ENCODE results near the gene NDOR1.
A peak's percentile ranks its signal among the peaks of the same experiment; 100 is the strongest.
"Not testable (repeated sequence)": the region's sequence is repeated elsewhere in the genome, so short reads cannot be mapped to it uniquely, and the experiment has no call there.

Gene NDOR1

DNA sequence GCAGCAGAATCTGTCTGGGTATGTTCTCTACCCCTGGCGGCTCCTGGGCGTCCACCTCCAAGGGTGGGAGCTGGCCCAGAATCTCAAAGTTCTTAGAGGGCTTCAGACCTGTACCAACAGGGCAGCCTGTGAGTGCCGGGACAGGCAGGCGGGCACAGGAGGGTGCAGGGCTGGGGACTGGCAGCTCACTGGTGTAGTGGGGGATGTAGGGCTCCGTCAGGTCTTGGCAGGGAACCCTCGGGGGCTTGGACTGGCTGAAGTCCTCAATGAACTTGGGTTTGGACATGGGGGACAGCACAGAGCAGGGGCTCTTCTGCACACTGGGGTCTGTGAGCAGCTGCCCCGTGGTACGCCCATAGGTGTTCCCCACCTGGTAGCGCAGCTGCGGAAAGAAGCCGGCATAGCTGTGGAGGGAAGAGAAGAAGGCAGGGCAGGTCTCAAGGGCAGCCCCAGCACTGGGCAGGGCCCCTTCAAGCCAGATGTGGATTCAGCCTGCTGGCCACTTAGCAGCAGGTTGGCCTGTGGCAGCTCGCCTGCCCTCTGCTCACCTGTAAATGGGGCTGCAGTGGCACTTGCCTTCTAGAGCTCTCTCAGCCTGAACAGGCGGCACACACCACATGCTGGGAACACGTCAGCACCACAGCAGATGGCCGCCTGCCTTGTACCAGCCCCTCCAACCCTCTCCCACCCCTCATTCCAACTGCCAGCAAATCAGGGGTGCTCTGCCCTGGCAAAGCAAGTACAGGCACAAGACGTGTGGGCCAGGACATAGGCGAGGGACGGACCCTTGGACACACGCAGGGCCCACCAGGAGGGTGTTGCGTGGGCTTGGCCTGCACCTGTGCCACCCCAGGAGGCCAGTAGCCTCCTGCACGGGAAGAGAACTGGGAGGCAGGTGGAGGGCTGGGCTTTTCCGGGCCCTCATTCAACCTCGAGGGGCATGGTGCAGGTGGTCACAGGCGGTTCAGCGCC is 40.2 kb downstream of the NDOR1 start:
- no peak for DNase-seq

GRCh38 chr9:137247135-137247915 is 41.8 kb downstream of the NDOR1 start:
- no peak for DNase-seq

DNA sequence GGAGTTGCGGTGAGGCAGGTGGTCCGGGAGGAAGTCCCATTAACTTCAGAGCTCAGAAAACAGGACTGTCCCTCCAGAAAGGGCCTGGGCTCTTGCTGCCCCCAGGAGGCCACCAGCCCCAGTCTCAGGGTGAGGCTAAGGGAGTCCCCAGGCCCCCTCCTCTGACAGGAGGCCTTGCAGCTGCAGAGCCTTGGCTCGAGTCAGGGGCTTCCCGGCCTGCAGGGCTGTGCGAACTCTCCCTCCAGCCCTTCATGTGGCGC is 42.3 kb downstream of the NDOR1 start:
- DNase-seq, result no peak

DNA sequence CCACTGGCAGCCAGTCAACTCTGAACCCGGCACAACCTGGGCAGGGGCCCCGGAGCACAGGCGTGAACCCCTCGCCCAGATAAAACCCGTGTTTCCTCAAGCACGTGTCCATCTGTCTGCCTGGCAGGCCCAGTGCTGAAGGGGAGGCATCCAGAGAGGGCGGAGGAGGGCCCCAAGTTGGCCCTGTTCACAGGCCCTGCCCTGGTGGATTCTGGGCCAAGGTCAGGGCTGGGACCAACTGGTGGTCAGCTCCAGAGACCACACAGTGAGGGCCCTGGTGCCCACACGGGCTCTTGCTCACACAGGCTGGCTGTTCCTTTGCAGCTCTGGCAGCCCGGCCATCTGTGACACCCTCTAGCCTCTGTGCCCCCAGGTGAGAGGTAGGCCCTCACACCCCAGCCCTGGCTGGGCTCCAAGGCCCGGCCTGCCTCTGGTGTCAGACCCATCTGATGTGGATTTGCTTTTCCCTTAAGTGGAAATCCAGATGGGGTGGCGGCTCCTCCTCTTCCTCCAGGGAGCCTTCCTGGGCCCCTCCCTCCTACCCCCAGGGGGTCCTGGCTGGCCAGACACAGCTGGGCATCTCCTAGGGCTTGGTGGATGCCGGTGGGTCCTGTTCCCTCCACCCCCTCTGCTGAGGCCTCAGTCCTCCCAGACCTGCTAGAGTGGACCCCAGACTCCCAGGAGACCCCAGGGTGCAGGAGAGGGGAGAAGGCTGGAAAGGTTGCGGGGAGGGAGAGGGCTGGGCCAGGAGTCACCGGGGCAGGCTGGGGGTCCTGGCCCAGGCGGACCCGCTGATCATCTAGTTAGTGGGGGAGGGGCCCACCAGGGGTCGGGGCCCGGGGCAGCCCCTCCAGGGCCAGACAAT is 45.1 kb downstream of the NDOR1 start:
- DNase-seq, result no peak

DNA sequence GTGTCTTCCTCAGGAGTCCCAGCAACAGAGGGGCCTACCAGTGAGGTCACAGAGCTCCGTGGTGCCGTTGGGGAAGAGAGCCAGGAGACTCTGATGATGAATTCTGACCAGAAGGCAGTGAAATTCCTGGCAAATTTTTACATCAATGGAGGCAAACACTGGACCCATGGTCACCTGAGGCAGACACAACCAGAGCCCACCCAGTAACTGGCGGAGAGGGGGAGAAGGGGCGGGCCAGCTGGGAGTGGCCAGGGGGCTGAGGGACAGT is 45.6 kb downstream of the NDOR1 start, which contains the start of gene STPG3:
STPG3 (plus strand) TSS at position 93 of the 268 bp plus-strand sequence; CDS start at position 94, 1 bp downstream.
- no peak for DNase-seq

DNA sequence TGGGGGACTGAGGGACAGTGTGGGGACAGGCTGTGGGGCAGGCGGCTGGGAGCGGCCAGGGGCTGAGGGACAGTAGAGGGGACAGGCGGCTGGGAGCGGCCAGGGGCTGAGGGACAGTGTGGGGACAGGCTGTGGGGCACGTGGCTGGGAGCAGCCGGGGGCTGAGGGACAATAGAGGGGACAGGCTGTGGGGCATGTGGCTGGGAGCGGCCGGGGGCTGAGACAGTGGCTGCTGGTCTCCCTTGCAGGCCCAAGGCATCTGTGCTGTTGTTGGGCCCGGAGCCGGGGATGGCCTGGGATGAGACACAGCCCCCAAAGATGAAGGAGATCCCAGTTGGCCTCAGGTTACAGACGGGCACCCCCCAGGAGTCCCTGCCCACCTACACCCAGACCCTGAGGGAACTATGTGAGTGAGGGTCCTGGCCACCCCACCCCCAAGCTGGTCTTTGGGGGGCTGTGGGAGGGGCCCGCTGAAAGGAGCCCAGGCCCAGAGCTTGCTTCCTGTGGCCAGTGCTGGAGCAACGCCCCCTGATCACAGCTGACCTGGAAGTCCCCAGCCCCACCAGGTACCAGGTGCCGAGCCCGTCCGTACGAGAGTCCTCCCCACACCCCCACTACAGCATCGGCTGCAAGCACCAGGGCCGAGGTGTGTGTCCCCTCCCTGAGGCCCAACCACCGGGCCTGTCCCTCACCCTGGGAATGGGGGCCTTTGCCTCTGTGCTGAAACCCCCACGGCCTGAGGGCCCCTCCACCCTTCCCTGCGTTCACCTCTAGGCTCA is 46.2 kb downstream of the NDOR1 start:
- DNase-seq, result no peak

DNA sequence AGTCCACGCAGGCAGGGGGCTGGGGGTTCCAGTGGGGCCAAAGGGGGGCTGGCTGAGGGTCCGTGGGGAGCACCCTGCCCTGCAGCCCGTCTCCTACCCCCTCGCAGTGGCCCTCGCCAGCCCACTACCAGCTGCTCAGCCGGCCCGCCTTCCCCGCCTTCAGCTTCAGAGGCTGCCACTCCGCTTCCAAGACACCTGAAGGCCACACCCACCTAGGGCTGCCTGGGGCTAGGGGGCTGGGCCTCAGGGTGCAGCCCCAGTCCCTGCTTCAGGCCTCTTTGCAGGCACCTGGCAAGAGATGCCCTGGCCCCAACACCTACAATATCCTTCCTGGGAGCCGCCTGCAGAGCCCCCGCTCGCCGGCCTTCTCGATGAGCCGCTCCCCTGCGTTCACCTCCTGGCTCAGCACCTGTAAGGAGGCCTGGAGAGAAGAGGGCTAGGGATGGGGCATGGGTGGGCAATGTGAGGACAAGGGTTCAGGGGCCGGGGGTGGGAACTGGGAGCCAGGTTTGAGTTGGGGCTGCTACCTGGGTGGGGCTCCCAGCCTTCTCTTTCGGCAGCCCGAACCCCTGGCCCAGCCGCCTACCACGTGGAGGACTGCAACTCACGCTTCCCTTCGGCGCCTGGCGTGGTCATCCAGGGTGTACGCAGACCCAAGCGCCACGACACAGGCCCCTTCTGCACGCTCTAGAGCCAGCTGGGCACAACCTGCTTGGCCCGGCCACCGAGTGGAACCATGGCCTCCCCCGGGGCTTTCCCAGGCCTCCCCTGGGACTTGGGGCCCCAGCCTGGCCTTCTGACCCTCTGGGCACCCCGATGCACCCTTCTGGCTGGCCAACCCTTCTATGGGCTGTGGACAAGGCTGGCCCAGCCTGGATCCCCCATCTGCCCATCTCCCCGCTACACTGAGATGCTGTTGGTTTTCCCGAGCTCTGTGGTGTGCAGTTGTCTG is 47.3 kb downstream of the NDOR1 start:
- DNase-seq, result no peak

- DNase-seq, result no peak
Measured at GRCh38 chr9:137253717-137254623, 48.5 kb downstream of the NDOR1 start.

DNA sequence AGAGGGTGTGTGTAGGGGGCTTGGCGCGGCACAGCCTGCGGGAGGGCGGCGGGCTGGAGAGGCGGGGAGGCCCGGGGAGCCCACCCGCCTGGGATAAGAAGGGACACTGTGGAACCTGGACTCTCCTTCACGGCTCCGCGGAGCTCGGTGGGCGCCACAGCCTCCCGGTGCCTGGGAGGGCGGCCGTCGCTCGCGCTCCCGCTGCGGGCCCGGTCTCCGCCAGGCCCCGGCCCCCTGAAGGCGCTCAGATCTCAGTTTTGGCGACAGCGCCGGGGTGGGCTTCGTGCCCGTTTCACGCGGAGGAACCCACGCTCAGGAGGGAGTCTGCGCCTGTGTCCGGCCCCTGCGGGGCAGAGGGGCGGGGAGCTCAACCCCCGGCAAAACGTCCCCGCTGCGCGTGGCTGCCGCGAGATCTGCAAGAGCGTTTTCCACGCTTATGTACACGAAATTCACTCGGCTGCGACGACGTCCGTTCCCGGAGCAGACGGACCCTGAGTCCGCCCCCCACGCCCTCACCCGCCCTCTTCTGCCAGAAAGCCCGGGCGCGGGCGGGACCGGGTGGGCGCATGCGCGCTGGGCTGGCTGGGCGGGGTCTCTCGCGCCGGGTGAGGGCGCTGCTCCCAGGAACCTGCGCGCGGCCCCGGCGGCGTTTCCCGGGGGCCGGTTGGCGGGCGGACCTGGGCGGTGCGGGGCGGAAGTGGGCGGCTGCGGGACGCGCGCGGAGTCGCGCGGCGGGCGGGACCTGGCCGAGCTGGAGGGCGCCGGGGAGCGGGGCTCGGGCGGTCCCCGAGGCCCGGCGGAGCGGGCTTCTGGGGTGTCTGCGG is 49.3 kb downstream of the NDOR1 start, which contains the start of gene NELFB:
NELFB (plus strand) TSS at position 704 of the 824 bp plus-strand sequence.
- peak; percentile 96 for DNase-seq

DNA sequence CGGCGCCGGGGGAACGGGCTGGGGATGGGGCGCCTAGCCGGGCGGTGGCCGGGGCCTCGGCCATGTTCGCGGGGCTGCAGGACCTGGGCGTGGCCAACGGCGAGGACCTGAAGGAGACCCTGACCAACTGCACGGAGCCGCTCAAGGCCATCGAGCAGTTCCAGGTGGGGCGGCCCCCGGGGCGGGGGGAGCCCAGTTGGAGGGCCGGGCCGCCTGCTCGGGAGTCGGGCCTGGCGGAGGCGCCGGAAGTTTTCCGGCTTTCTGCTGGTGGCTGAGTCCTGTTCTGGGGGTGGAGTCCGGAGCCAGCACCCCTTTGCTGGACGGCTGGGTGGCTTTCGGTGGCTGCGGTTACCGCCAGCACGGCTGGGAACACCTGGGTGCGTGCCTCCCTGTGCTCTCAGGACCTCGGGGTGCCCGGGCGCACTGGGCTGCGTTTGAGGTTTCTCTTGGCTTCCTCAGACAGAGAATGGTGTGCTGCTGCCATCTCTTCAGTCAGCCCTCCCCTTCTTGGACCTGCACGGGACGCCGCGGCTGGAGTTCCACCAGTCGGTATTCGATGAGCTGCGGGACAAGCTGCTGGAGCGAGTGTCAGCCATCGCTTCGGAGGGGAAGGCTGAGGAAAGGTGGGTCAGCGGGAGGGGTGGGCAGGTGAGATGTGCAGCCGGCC is 50.1 kb downstream of the NDOR1 start:
- peak; percentile 48 for DNase-seq

DNA sequence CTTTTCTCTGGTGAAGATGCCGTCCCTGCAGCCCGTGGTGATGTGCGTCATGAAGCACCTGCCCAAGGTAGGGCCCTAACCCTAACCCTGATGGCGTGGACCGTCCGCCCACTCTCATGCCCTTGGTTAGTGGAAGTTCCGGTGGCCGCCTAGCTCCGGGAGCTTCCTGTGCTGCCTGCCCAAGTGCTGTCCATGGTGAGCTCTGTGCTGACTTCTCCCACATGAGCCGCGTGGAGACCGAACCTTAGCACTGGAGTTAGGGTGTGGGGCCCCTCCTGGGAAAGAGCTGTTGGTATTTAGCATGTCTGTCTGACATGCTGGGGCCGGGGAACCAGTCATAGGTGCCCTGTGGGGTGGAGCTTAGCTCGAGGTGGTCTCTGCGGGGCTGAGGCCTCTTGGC is 50.9 kb downstream of the NDOR1 start:
- DNase-seq, result no peak

- no peak for DNase-seq
Measured at GRCh38 chr9:137256856-137257255, 51.4 kb downstream of the NDOR1 start.

- not testable (repeated sequence) for DNase-seq
Measured at GRCh38 chr9:137262173-137262908, 56.8 kb downstream of the NDOR1 start.

DNA sequence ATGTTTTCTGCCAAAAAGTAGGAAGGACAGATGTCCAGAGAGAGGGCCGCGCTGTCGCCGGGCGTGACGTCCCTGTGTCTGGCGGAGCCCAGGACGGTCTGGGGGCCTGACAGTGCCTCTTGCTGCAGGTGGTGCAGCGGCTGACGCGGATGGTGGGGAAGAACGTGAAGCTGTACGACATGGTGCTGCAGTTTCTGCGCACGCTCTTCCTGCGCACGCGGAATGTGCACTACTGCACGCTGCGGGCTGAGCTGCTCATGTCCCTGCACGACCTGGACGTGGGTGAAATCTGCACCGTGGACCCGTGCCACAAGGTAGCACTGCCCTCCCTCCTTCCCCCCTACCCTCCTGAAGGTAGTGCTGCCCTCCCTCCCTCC is 57.4 kb downstream of the NDOR1 start:
- no peak for DNase-seq

DNA sequence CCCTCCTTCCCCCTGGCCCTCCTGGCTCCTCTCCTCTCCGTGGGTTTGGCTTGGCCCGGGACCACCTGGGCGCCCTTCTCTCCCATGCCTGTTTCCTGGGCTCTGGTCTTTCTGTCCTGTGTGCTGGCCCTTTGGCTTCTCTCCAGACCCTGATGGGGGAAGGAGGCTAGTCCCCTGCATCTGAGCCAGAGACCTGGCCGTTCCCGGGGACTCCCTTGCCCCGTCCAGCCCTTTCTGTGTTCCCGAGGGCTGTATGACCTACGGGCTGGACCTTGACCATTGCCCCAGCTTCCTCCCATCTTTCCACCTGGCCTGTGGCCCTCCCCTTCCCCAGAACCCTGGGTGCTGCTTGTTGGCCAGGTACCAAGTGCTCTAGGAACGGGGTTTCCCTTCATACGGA is 58.0 kb downstream of the NDOR1 start:
- DNase-seq, result no peak

DNA sequence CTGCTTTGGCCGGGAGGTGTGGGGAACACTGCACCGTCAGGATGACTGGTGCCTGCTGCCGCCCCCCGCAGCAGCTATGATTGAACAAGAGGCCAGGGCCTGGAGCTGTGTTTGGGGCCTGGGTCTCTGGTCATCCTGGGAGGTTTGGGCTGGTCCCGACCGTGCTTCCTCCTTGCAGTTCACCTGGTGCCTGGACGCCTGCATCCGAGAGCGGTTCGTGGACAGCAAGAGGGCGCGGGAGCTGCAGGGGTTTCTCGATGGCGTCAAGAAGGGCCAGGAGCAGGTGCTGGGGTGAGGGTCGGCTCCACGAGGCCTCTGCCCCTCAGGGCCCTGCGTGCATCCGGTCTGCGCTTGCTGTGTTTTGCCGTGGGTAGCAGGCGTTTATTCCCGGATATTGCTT is 58.6 kb downstream of the NDOR1 start:
- DNase-seq, result no peak

GRCh38 chr9:137265496-137266161 is 60.1 kb downstream of the NDOR1 start:
- DNase-seq, result no peak
